ENCODE data around the gene FILIP1L.

The FILIP1L gene

GRCh38 chr3:100008081-100008698 is 106.1 kb downstream of the FILIP1L start:
- no peak for DNase-seq (ENCODE audit: low read depth)

GRCh38 chr3:100007313-100007712 is 107.0 kb downstream of the FILIP1L start:
- DNase-seq (ENCODE audit: low read depth), result no peak

GRCh38 chr3:100006570-100007271 is 107.6 kb downstream of the FILIP1L start:
- DNase-seq (ENCODE audit: low read depth), result no peak

- DNase-seq (ENCODE audit: low read depth), result no peak
Measured at GRCh38 chr3:100005665-100006393, 108.5 kb downstream of the FILIP1L start.

GRCh38 chr3:100004931-100005330 is 109.4 kb downstream of the FILIP1L start:
- no peak for DNase-seq (ENCODE audit: low read depth)

GRCh38 chr3:100003609-100004503 is 110.4 kb downstream of the FILIP1L start:
- DNase-seq (ENCODE audit: low read depth), result no peak

GRCh38 chr3:100002599-100003350 is 111.5 kb downstream of the FILIP1L start:
- no peak for DNase-seq (ENCODE audit: low read depth)

- no peak for DNase-seq (ENCODE audit: low read depth)
Measured at GRCh38 chr3:100001526-100002270, 112.6 kb downstream of the FILIP1L start.

- DNase-seq (ENCODE audit: low read depth), result no peak
Measured at GRCh38 chr3:100001083-100001482, 113.2 kb downstream of the FILIP1L start.

GRCh38 chr3:99999536-99999935 is 114.8 kb downstream of the FILIP1L start:
- DNase-seq (ENCODE audit: low read depth), result no peak

- no peak for DNase-seq (ENCODE audit: low read depth)
Measured at GRCh38 chr3:99997293-99997692, 117.0 kb downstream of the FILIP1L start.

- DNase-seq (ENCODE audit: low read depth), result no peak
Measured at GRCh38 chr3:99990179-99990578, 124.1 kb downstream of the FILIP1L start.

GRCh38 chr3:99984668-99985067 is 129.6 kb downstream of the FILIP1L start:
- DNase-seq (ENCODE audit: low read depth), result no peak

- no peak for DNase-seq (ENCODE audit: low read depth)
Measured at GRCh38 chr3:99984139-99984538, 130.2 kb downstream of the FILIP1L start.

- DNase-seq (ENCODE audit: low read depth), result no peak
Measured at GRCh38 chr3:99982650-99983049, 131.7 kb downstream of the FILIP1L start.

- no peak for DNase-seq (ENCODE audit: low read depth)
Measured at GRCh38 chr3:99981138-99981537, 133.2 kb downstream of the FILIP1L start.

- DNase-seq (ENCODE audit: low read depth), result no peak
Measured at GRCh38 chr3:99980606-99981005, 133.7 kb downstream of the FILIP1L start.

GRCh38 chr3:99978221-99978620 is 136.1 kb downstream of the FILIP1L start:
- no peak for DNase-seq (ENCODE audit: low read depth)

GRCh38 chr3:99976584-99976983 is 137.7 kb downstream of the FILIP1L start:
- no peak for DNase-seq (ENCODE audit: low read depth)

- no peak for DNase-seq (ENCODE audit: low read depth)
Measured at GRCh38 chr3:99974989-99975388, 139.3 kb downstream of the FILIP1L start.
